GM19452 (cell line): ENCODE results near the gene SCTR.

Experiments used
- ATAC-seq: cut with Tn5 transposase; IDR thresholded peaks from one replicate; pipeline ENCODE4 v1.9.1; 2021; ENCODE audit not compliant: unreplicated experiment

Gene SCTR

GRCh38 chr2:119449521-119449920 is 74.8 kb downstream of the SCTR start:
- no peak for ATAC-seq

GRCh38 chr2:119448427-119449141 is 75.7 kb downstream of the SCTR start:
- no peak for ATAC-seq

- ATAC-seq: no peak
These were observed 78.2 kb downstream of the SCTR start for GRCh38 chr2:119446037-119446436.

GRCh38 chr2:119442850-119443249 is 81.4 kb downstream of the SCTR start:
- no peak for ATAC-seq

- ATAC-seq: no peak
These were observed 82.1 kb downstream of the SCTR start for GRCh38 chr2:119442226-119442619.

GRCh38 chr2:119441376-119442225 is 82.7 kb downstream of the SCTR start:
- no peak for ATAC-seq

GRCh38 chr2:119440873-119441272 is 83.4 kb downstream of the SCTR start:
- ATAC-seq: no peak

- ATAC-seq: no peak
These were observed 83.8 kb downstream of the SCTR start for GRCh38 chr2:119440501-119440870.

GRCh38 chr2:119439574-119440500 is 84.4 kb downstream of the SCTR start:
- ATAC-seq: no peak

- ATAC-seq: no peak
These were observed 85.5 kb downstream of the SCTR start for GRCh38 chr2:119438726-119439284.

- no peak for ATAC-seq
These were observed 86.1 kb downstream of the SCTR start for GRCh38 chr2:119438128-119438656.

- ATAC-seq: no peak
These were observed 87.1 kb downstream of the SCTR start for GRCh38 chr2:119436993-119437772.

GRCh38 chr2:119435953-119436297 is 88.4 kb downstream of the SCTR start:
- no peak for ATAC-seq

- no peak for ATAC-seq
These were observed 89.0 kb downstream of the SCTR start for GRCh38 chr2:119435081-119435952.

- no peak for ATAC-seq
These were observed 89.6 kb downstream of the SCTR start for GRCh38 chr2:119434664-119435063.

- no peak for ATAC-seq
These were observed 90.5 kb downstream of the SCTR start for GRCh38 chr2:119433636-119434327.

GRCh38 chr2:119432851-119433522 is 91.3 kb downstream of the SCTR start:
- no peak for ATAC-seq
